Esophagus squamous epithelium (tissue), 4 donors: ENCODE results near the gene PNMA6F.

Source experiments
- CTCF ChIP-seq, 6 experiments: fragments of 450-650 bp in 4 of 6; fragments of 200-600 bp in 2 of 6; sonication (generic) in 2 of 6; IDR thresholded peaks; one replicate each; pipeline ENCODE4 v1.5.1; 2016 to 2019; ENCODE audit warnings: antibody characterized with exemption in 6 of 6, mild to moderate bottlenecking in 4 of 6, moderate library complexity in 4 of 6
- POLR2A ChIP-seq, 4 donors: fragments of 450-650 bp; IDR thresholded peaks; one replicate each; pipeline ENCODE4 v1.6.1; 2017; ENCODE audit warnings: antibody characterized with exemption in 4 of 4, mild to moderate bottlenecking in 4 of 4, moderate library complexity in 3 of 4

- no peak for TF ChIP-seq POLR2A (IDR thresholded peaks at IDR 0.05)
- no peak for TF ChIP-seq CTCF (IDR thresholded peaks at IDR 0.05)
These were observed 28.4 kb upstream of the PNMA6F start for GRCh38 chrX:153349952-153350351.
